ENCODE measurements around the gene PPARG. TPM values are rescaled to one million over a fixed set of nuclear protein-coding genes. Genes with fewer than 3 reads are reported as not detected.

PPARG gene
- total RNA-seq, 2 donors from 2014 or later = 5.4 to 44.2 TPM

DNA sequence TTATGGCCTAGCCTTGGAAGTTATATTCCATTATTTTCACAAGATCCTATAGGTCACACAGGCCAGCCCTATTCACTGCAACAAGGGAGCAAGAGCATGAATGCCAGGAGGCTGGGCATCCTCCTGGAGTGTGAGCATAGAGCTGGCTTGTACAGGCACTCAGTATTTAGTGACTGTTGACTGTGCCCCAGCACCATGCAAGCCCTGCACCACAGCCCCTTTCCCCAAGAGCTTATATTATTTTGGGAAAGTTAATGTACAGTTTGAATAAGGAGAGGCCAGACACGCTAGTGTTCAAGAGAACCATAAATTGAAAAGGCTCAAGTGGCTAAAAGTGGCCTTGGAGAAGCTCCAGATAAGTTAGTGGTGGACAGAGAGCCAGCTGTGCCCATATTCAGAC is 163.1 kb downstream of the PPARG start:
- Histone ChIP-seq H3K4me1 (no peaks in the 10 kb centered on the region), H3K4me3 (no peak overlapping the region), H3K36me3 (replicated peaks in 1 of 2; ENCODE audit: insufficient read depth in 1 of 2, low read depth in 2 of 2) (no peaks in the 10 kb centered on the region), H3K27ac (no peak overlapping the region), H3K27me3 (no peaks in the 10 kb centered on the region), H3K9me3 (no peaks in the 10 kb centered on the region)
- DNase-seq = no peak
- TF ChIP-seq, protein P1, sequence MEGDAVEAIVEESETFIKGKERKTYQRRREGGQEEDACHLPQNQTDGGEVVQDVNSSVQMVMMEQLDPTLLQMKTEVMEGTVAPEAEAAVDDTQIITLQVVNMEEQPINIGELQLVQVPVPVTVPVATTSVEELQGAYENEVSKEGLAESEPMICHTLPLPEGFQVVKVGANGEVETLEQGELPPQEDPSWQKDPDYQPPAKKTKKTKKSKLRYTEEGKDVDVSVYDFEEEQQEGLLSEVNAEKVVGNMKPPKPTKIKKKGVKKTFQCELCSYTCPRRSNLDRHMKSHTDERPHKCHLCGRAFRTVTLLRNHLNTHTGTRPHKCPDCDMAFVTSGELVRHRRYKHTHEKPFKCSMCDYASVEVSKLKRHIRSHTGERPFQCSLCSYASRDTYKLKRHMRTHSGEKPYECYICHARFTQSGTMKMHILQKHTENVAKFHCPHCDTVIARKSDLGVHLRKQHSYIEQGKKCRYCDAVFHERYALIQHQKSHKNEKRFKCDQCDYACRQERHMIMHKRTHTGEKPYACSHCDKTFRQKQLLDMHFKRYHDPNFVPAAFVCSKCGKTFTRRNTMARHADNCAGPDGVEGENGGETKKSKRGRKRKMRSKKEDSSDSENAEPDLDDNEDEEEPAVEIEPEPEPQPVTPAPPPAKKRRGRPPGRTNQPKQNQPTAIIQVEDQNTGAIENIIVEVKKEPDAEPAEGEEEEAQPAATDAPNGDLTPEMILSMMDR (IDR thresholded peaks at IDR 0.05) = no peak
- no peak for TF ChIP-seq POLR2A (IDR thresholded peaks at IDR 0.05)
- 94 to 100% methylated on average over 1 of the region's 1 CpG for WGBS, 2 donors
- ATAC-seq = no peak
- intact Hi-C loops (cut with DNase I) = no loop called here

DNA sequence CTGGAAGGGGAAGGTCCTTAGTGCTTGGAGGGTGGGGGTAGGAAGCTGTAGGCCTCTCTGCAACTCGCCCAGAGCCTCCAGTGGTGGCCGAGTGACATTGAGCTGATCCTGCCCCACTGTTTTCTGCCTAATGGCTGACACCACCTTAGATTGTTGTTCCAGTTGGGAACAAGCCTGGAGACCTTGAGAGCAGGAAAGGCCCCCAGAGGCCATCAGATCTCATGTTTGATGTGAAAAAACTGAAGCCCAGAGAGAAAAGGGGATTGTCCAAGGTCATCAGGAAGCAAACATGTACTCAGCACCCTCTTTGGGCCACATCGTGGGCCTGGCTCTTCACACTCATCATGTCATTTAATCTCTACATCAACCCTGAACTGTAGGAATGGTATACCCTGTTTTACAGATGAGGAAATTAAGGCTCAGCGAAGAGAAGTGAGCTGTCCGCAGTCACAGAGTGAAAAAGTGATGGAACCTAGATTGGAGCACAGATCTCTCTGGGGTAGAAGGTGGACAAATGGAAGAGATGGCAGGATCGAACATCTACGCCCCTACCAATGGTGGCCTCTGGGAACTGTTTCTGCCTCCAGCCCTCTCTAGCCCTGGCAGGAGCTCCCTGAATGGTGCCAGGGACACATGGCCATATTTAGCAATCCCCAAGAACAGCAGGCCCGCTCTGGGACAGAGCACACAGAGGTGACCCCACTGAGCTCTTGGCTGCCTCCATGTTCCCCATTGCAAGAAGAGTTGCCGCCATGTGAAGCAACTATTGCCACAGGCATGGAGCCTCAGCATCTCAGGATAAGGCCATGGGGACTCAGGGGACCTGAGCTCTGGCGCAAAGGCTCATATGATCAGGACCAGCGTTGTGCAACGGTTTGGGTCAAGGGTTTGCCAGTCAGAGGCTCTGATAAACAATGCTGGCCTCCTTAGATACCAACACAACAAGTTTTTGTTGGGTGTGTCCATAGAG is 163.8 kb downstream of the PPARG start:
- intact Hi-C loops (cut with DNase I) = no loop called here
- no peak for ATAC-seq
- WGBS, 2 donors = 76 to 86% methylated on average over 12 of the region's 12 CpGs
- TF ChIP-seq POLR2A (IDR thresholded peaks at IDR 0.05) = no peak
- TF ChIP-seq, protein P1 (IDR thresholded peaks at IDR 0.05) = no peak
- no peak for DNase-seq
- Histone ChIP-seq H3K4me1 (no peaks in the 10 kb centered on the region), H3K36me3 (replicated peaks in 1 of 2; ENCODE audit: insufficient read depth in 1 of 2, low read depth in 2 of 2) (no peaks in the 10 kb centered on the region), H3K4me3 (no peak overlapping the region), H3K27ac (no peak overlapping the region), H3K9me3 (no peaks in the 10 kb centered on the region), H3K27me3 (no peaks in the 10 kb centered on the region)

DNA sequence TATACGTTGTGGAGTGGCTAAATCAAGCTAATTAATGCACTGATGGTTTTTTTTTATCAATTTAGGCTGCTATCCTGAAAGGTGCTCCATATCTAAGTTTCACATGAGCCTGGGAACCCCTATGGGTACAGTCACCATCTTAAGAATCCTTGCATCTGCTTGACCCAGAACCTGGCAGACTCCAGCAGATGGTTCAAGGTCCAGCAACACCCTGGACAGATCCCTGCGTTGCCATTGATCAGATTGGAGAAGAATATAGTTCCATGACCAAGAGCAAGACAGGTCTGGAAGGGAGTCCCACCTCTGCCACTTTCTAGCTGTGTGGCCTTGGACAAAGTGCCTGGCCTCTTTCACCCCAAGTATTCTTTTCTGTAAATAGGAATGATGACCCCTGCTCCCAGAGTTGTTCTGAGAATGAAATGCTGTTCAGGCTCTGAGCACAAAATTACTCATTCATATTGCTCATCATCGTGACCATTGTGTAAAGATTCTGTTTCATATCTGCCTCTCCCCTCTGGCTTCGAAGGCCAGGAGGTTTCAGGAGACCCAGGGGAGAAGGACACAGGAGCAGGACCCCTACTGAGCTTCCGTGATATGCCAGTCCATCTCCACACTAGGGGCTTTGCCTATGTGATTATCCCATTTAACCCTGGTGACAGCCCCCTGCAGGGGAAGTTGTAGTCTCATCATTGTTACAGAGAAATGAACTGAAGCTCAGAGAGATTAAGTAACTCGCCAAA is 165.4 kb downstream of the PPARG start:
- no peak overlapping the region for H3K27ac ChIP-seq
- intact Hi-C loops (cut with DNase I) = no loop called here
- no peaks in the 10 kb centered on the region for H3K4me1 ChIP-seq
- no peaks in the 10 kb centered on the region for H3K36me3 ChIP-seq (replicated peaks in 1 of 2; ENCODE audit: insufficient read depth in 1 of 2, low read depth in 2 of 2)
- H3K27me3 ChIP-seq = no peaks in the 10 kb centered on the region
- TF ChIP-seq, protein P1 (IDR thresholded peaks at IDR 0.05) = no peak
- TF ChIP-seq POLR2A (IDR thresholded peaks at IDR 0.05) = no peak
- no peak overlapping the region for H3K4me3 ChIP-seq
- no peaks in the 10 kb centered on the region for H3K9me3 ChIP-seq
- ATAC-seq = no peak
- WGBS, 2 donors = 54 to 79% methylated on average over 6 of the region's 6 CpGs
- no peak for DNase-seq

DNA sequence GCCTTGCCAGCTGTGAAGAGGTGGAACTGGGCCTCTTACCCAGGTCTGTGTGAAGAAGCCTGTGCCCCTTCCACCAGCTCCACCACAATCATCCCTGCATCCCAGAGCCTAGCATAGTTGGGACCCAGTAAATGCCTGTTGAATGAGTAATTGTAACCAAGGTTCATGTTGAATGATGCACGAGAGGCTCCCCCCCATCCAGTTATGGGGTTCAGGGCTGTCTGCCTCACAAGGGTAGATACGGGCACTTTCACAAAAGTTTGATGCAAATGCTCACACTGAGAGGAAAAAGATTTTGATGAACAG is 165.9 kb downstream of the PPARG start:
- H3K27me3 ChIP-seq = no peaks in the 10 kb centered on the region
- WGBS, 2 donors = 71 to 80% methylated on average over 1 to 2 of the region's 2 CpGs
- TF ChIP-seq POLR2A (IDR thresholded peaks at IDR 0.05) = no peak
- TF ChIP-seq, protein P1 (IDR thresholded peaks at IDR 0.05) = no peak
- ATAC-seq (no peak), DNase-seq (no peak)
- no peaks in the 10 kb centered on the region for H3K4me1 ChIP-seq
- H3K36me3 ChIP-seq (replicated peaks in 1 of 2; ENCODE audit: insufficient read depth in 1 of 2, low read depth in 2 of 2) = no peaks in the 10 kb centered on the region
- H3K4me3 ChIP-seq = no peak overlapping the region
- intact Hi-C loops (cut with DNase I) = no loop called here
- no peaks in the 10 kb centered on the region for H3K9me3 ChIP-seq
- no peak overlapping the region for H3K27ac ChIP-seq

Data from body of pancreas (tissue), 4 donors.